ENCODE data around the gene RGMA.

Gene RGMA

GRCh38 chr15:93088981-93089726 lies at the start of gene RGMA:
Gene RGMA (minus strand): TSS chr15:93089211. CDS start chr15:93088932, 279 bp downstream.
- DNase-seq (ENCODE audit: insufficient read length, low spot score) (no peak), FAIRE-seq (no peak)
- TF ChIP-seq POLR2A (IDR thresholded peaks at IDR 0.05; ENCODE audit: low read depth, low read length), result no peak

GRCh38 chr15:93136606-93137005 lies 47.6 kb upstream of the RGMA start:
- no peak for TF ChIP-seq POLR2A (IDR thresholded peaks at IDR 0.05; ENCODE audit: low read depth, low read length)
- DNase-seq (ENCODE audit: insufficient read length, low spot score), result no peak
- FAIRE-seq, result no peak

GRCh38 chr15:93135997-93136397 lies 47.0 kb upstream of the RGMA start:
- no peak for TF ChIP-seq POLR2A (IDR thresholded peaks at IDR 0.05; ENCODE audit: low read depth, low read length)
- FAIRE-seq (no peak), DNase-seq (ENCODE audit: insufficient read length, low spot score) (no peak)

GRCh38 chr15:93135459-93135858 lies 46.4 kb upstream of the RGMA start:
- no peak for TF ChIP-seq POLR2A (IDR thresholded peaks at IDR 0.05; ENCODE audit: low read depth, low read length)
- no peak for FAIRE-seq
- DNase-seq (ENCODE audit: insufficient read length, low spot score), result no peak

- FAIRE-seq (no peak), DNase-seq (ENCODE audit: insufficient read length, low spot score) (no peak)
- no peak for TF ChIP-seq POLR2A (IDR thresholded peaks at IDR 0.05; ENCODE audit: low read depth, low read length)
Observed at GRCh38 chr15:93131485-93132095, 42.6 kb upstream of the RGMA start.

GRCh38 chr15:93129702-93130488 lies 40.9 kb upstream of the RGMA start:
- FAIRE-seq, result no peak
- no peak for TF ChIP-seq POLR2A (IDR thresholded peaks at IDR 0.05; ENCODE audit: low read depth, low read length)
- no peak for DNase-seq (ENCODE audit: insufficient read length, low spot score)

GRCh38 chr15:93127286-93127685 lies 38.3 kb upstream of the RGMA start:
- DNase-seq (ENCODE audit: insufficient read length, low spot score), result no peak
- no peak for TF ChIP-seq POLR2A (IDR thresholded peaks at IDR 0.05; ENCODE audit: low read depth, low read length)
- no peak for FAIRE-seq

- TF ChIP-seq POLR2A (IDR thresholded peaks at IDR 0.05; ENCODE audit: low read depth, low read length), result no peak
Observed at GRCh38 chr15:93126599-93126998, 37.6 kb upstream of the RGMA start.

GRCh38 chr15:93126148-93126547 lies 37.1 kb upstream of the RGMA start:
- FAIRE-seq, result no peak

More at GRCh38 chr15:93126599-93126998, 37.6 kb upstream of the RGMA start:
- DNase-seq (ENCODE audit: insufficient read length, low spot score) (no peak), FAIRE-seq (no peak)

GRCh38 chr15:93124126-93124525 lies 35.1 kb upstream of the RGMA start:
- no peak for TF ChIP-seq POLR2A (IDR thresholded peaks at IDR 0.05; ENCODE audit: low read depth, low read length)
- no peak for DNase-seq (ENCODE audit: insufficient read length, low spot score)
- FAIRE-seq, result no peak

More at GRCh38 chr15:93126148-93126547, 37.1 kb upstream of the RGMA start:
- TF ChIP-seq POLR2A (IDR thresholded peaks at IDR 0.05; ENCODE audit: low read depth, low read length), result no peak
- DNase-seq (ENCODE audit: insufficient read length, low spot score), result no peak

GRCh38 chr15:93121973-93122910 lies 33.2 kb upstream of the RGMA start:
- FAIRE-seq (no peak), DNase-seq (ENCODE audit: insufficient read length, low spot score) (no peak)
- no peak for TF ChIP-seq POLR2A (IDR thresholded peaks at IDR 0.05; ENCODE audit: low read depth, low read length)

- FAIRE-seq (no peak), DNase-seq (ENCODE audit: insufficient read length, low spot score) (no peak)
- no peak for TF ChIP-seq POLR2A (IDR thresholded peaks at IDR 0.05; ENCODE audit: low read depth, low read length)
Observed at GRCh38 chr15:93121107-93121506, 32.1 kb upstream of the RGMA start.

GRCh38 chr15:93118904-93119303 lies 29.9 kb upstream of the RGMA start:
- DNase-seq (ENCODE audit: insufficient read length, low spot score) (no peak), FAIRE-seq (no peak)
- no peak for TF ChIP-seq POLR2A (IDR thresholded peaks at IDR 0.05; ENCODE audit: low read depth, low read length)
